Measurements from ENCODE around the gene ZNF444. TPM values are rescaled to one million over a fixed set of nuclear protein-coding genes. Genes with fewer than 3 reads are reported as not detected.
"Not testable (repeated sequence)": the region's sequence is repeated elsewhere in the genome, so short reads cannot be mapped to it uniquely, and the experiment has no call there.

ZNF444 gene
- polyA plus RNA-seq, 12 donors, result 11.5 to 27.0 (median 14.4) TPM; not detected in 1

GRCh38 chr19:56174086-56174485 lies 33.0 kb downstream of the ZNF444 start:
- no peak for DNase-seq

- no peak for DNase-seq
Observed at GRCh38 chr19:56174550-56174949, 33.5 kb downstream of the ZNF444 start.

DNA sequence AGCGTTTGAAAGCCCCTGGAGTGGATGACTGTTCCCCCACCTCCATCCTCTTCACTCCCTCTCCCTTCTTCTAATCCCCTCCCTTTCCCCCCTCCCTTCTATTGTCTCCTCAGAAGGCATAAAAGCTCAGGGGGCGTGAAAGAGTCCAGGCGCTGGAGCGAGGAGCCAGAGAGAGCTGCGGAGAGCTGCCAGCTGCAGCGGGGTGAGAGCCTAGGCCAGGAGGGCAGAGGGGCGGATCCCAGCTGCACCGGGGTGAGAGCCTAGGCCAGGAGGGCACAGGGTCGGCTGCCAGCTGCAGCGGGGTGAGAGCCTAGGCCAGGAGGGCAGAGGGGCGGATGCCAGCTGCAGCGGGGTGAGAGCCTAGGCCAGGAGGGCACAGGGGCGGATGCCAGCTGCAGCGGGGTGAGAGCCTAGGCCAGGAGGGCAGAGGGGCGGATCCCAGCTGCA lies 34.8 kb downstream of the ZNF444 start, which contains the start of gene GALP:
Gene GALP (plus strand): TSS at position 148 of the 447 bp plus-strand sequence. CDS start 1,101 bp downstream, outside the sequence.
- DNase-seq, result not testable (repeated sequence)

- DNase-seq, result not testable (repeated sequence)
Observed at GRCh38 chr19:56176310-56176709, 35.2 kb downstream of the ZNF444 start.

DNA sequence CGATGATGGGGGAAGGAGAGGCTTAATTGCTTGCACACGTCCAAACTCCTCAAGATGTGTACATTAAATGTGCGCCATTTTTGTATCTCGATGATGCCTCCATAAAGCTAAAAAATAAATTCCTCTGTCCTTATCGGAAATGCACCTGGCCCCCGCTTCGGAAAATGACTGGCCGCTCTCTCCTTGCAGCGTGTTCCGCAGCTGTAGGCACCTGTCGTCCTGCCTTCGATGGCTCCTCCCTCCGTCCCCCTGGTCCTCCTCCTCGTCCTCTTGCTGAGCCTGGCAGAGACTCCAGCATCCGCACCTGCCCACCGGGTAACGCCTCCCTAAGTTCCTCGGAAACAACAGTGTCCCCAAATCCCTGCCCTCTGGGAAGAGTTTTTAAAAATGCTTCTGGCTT lies 35.8 kb downstream of the ZNF444 start:
- DNase-seq, result no peak

DNA sequence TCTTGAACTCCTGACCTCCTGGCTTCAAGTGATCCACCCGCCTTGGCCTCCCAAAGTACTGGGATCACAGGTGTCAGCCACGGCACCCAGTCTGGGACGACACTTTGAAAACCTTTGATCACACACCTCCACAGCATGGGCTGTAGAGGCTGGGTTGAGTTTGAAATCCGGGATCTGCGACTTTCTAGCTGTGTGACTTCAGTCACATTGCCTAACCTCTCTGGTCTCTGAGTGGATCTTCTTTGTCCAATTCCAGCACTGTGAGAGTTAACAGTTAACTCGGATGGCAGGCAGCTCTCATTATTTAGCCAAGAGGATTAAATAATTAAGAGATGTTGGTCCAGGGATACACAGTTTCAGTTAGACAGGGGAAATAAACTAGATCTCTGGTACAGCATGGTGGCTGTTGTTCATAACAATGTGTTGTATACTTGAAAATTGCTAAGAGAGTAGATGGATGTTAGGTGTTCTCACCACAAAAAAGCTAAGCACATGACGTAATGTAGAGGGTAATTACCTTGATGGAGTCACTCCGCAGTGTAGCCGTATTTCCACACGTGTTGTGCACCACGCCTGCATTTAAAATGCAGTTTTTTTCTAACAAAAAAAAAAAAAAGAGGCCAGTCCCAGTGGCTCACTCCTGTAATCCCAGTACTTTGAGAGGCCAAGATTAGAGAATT lies 36.6 kb downstream of the ZNF444 start:
- no peak for DNase-seq

GRCh38 chr19:56189785-56190184 lies 48.7 kb downstream of the ZNF444 start:
- no peak for DNase-seq

GRCh38 chr19:56191115-56191514 lies 50.0 kb downstream of the ZNF444 start:
- DNase-seq, result no peak

DNA sequence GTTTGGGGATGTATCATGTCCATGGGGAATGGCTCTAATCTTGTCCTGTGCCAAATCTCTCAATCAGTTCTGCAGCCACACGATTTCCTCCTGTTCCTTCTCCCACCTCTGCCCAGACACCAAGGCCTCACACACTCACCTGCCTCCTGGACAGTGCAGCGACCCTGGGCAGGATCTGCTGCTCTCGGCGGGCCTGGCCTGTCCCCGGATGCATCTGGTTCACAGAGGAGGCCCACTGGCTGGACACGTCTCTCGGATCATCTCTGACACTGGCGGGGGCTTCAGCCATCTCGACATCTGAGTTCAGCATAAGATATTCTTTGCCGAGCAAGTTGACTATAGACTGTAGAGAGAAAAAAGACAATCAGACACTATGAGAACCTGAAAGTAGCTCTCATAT lies 50.6 kb downstream of the ZNF444 start:
- no peak for DNase-seq

- no peak for DNase-seq
Observed at GRCh38 chr19:56193981-56194640, 53.0 kb downstream of the ZNF444 start.

GRCh38 chr19:56197646-56198045 lies 56.6 kb downstream of the ZNF444 start, which contains the start of gene ZSCAN5B:
Gene ZSCAN5B (minus strand): TSS chr19:56197783. CDS start chr19:56193052, 4,731 bp downstream.
- not testable (repeated sequence) for DNase-seq

GRCh38 chr19:56199687-56200086 lies 58.6 kb downstream of the ZNF444 start:
- DNase-seq, result no peak

GRCh38 chr19:56201973-56202372 lies 60.9 kb downstream of the ZNF444 start, which contains the start of gene ZSCAN5C:
Gene ZSCAN5C (plus strand): TSS chr19:56202273. CDS start chr19:56205914, 3,641 bp downstream.
- no peak for DNase-seq

- not testable (repeated sequence) for DNase-seq
Observed at GRCh38 chr19:56207581-56207980, 66.5 kb downstream of the ZNF444 start.

DNA sequence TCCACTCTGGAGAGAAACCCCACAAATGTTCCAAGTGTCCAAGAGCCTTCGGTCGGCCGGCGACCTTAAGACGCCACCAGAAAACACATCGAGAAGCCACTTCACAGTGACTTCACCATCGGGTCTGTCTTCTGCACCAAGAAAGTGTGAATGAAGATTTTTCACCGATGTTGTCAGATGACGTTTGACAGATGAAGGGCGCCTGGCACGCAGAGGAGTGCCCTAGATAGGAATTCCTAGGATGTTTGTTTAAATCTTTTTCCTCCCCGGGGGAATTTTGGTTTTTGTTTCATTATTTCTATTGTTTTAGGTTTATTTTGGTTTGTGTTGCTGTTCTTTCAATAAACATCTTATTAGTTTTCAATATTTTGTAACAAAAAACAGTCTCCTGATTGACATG lies 68.0 kb downstream of the ZNF444 start:
- DNase-seq, result no peak

- not testable (repeated sequence) for DNase-seq
Observed at GRCh38 chr19:56210036-56210435, 68.9 kb downstream of the ZNF444 start.

Other genes with a start within 250 kb of the ZNF444 start
- not detected for gene NLRP13, start 209.0 kb upstream of the ZNF444 start, polyA plus RNA-seq (ENCODE audit: insufficient read length in 12 of 12)
- gene NLRP8, start 193.5 kb upstream of the ZNF444 start, polyA plus RNA-seq (ENCODE audit: insufficient read length in 12 of 12), result not detected
- not detected for gene NLRP5, start 154.5 kb upstream of the ZNF444 start, polyA plus RNA-seq (ENCODE audit: insufficient read length in 12 of 12)
- 10 to 100 TPM in 11 of 12 donors, not detected in 1; 11.1 to 42.9 (median 16.7) TPM for gene ZNF787, start 20.0 kb upstream of the ZNF444 start, polyA plus RNA-seq (ENCODE audit: insufficient read length in 12 of 12)
- gene GALP, start 34.7 kb downstream of the ZNF444 start, polyA plus RNA-seq (ENCODE audit: insufficient read length in 12 of 12), result not detected
- under 1 TPM in 3 of 12 donors, not detected in 9; 0.13 to 0.27 (median 0.23) TPM for gene ZSCAN5B, start 56.5 kb downstream of the ZNF444 start, polyA plus RNA-seq (ENCODE audit: insufficient read length in 12 of 12)
- gene ZSCAN5C, start 61.0 kb downstream of the ZNF444 start, polyA plus RNA-seq (ENCODE audit: insufficient read length in 12 of 12), result not detected
- gene EDDM13, start 131.5 kb downstream of the ZNF444 start, polyA plus RNA-seq (ENCODE audit: insufficient read length in 12 of 12), result 1 to 10 TPM in 9 of 12 donors, under 1 TPM in 1, not detected in 2; 0.88 to 7.0 (median 1.5) TPM
- gene ZSCAN5A, start 173.6 kb downstream of the ZNF444 start, polyA plus RNA-seq (ENCODE audit: insufficient read length in 12 of 12), result 10 to 100 TPM in 1 of 12 donors, 1 to 10 TPM in 9, not detected in 2; 5.0 to 12.4 (median 7.3) TPM

All from muscle of arm (tissue), 12 donors.